GM12892 (cell line): Measurements from ENCODE around the gene ELL2.

Experiments
- POLR2A ChIP-seq: IDR thresholded peaks from 2 replicates; pipeline ENCODE4 v1.6.1; 2011; ENCODE audit warnings: low read depth, low read length, control low read depth
- TAF1 ChIP-seq: IDR thresholded peaks from 2 replicates; pipeline ENCODE4 v1.6.1; 2011; ENCODE audit warnings: low read depth, mild to moderate bottlenecking, control low read depth, low read length, borderline replicate concordance

- TF ChIP-seq TAF1, result no peak
- no peak for TF ChIP-seq POLR2A
Observed at GRCh38 chr5:95847261-95847592, 114.4 kb downstream of the ELL2 start.
